ENCODE measurements around the gene TEX50. TPM values are rescaled to one million over a fixed set of nuclear protein-coding genes. Genes with fewer than 3 reads are reported as not detected.
"Not testable (repeated sequence)": the region's sequence is repeated elsewhere in the genome, so short reads cannot be mapped to it uniquely, and the experiment has no call there.

TEX50 gene
- polyA plus RNA-seq, 2 of the 4 experiments (the other 2 are of a cell fraction): not detected

- H3K4me3 ChIP-seq; FAIRE-seq; H3K9me3 ChIP-seq; ATAC-seq; DNase-seq (ENCODE audit: low read depth in 1 of 2, low spot score in 1 of 2); H3K27ac ChIP-seq; POLR2A ChIA-PET; CTCF ChIA-PET; H3K4me1 ChIP-seq; H3K4me2 ChIP-seq: not testable (repeated sequence)
- 70% methylated on average over 4 of the region's 4 CpGs for WGBS (ENCODE audit: missing lambda C conversion rate)
These were observed 48.7 kb downstream of the TEX50 start for GRCh38 chr1:173683838-173684237.

GRCh38 chr1:173685121-173685520, 50.0 kb downstream of the TEX50 start:
- FAIRE-seq; ATAC-seq; DNase-seq (ENCODE audit: low read depth in 1 of 2, low spot score in 1 of 2); H3K27ac ChIP-seq; H3K4me2 ChIP-seq; H3K4me3 ChIP-seq; H3K4me1 ChIP-seq; CTCF ChIA-PET; H3K9me3 ChIP-seq; POLR2A ChIA-PET: not testable (repeated sequence)
- WGBS (ENCODE audit: missing lambda C conversion rate): 51% methylated on average over 3 of the region's 3 CpGs

Other genes with a start within 250 kb of the TEX50 start
- gene PRDX6, start 158.0 kb upstream of the TEX50 start, polyA plus RNA-seq (2011; rRNA removed): 246 and 308 TPM in 2 replicates
- 246 to 251 TPM (median 250 TPM) in 3 replicates for gene PRDX6, start 158.0 kb upstream of the TEX50 start, polyA plus RNA-seq (2017; fragmentation: RNase III; extraction: RNeasy Plus Mini Kit Qiagen cat#74134 plus additional on column Dnase treatment)
- not detected in 2 replicates for gene SLC9C2, start 32.3 kb upstream of the TEX50 start, polyA plus RNA-seq (2011; rRNA removed)
- gene SLC9C2, start 32.3 kb upstream of the TEX50 start, polyA plus RNA-seq (2017; fragmentation: RNase III; extraction: RNeasy Plus Mini Kit Qiagen cat#74134 plus additional on column Dnase treatment): not detected in 3 replicates
- gene ANKRD45, start 34.5 kb downstream of the TEX50 start, polyA plus RNA-seq (2011; rRNA removed): 0.27 and 0.30 TPM in 2 replicates
- 0.14 to 0.18 TPM (median 0.15 TPM) in 3 replicates for gene ANKRD45, start 34.5 kb downstream of the TEX50 start, polyA plus RNA-seq (2017; fragmentation: RNase III; extraction: RNeasy Plus Mini Kit Qiagen cat#74134 plus additional on column Dnase treatment)
- gene KLHL20, start 79.6 kb downstream of the TEX50 start, polyA plus RNA-seq (2011; rRNA removed): 15.8 and 16.9 TPM in 2 replicates
- 11.4 to 12.5 TPM (median 12.0 TPM) in 3 replicates for gene KLHL20, start 79.6 kb downstream of the TEX50 start, polyA plus RNA-seq (2017; fragmentation: RNase III; extraction: RNeasy Plus Mini Kit Qiagen cat#74134 plus additional on column Dnase treatment)
- gene DARS2, start 189.3 kb downstream of the TEX50 start, polyA plus RNA-seq (2011; rRNA removed): 67.0 and 70.4 TPM in 2 replicates
- gene DARS2, start 189.3 kb downstream of the TEX50 start, polyA plus RNA-seq (2017; fragmentation: RNase III; extraction: RNeasy Plus Mini Kit Qiagen cat#74134 plus additional on column Dnase treatment): 42.9 to 43.3 TPM (median 43.1 TPM) in 3 replicates
- 15.6 and 20.2 TPM in 2 replicates for gene CENPL, start 189.5 kb downstream of the TEX50 start, polyA plus RNA-seq (2011; rRNA removed)
- 10.8 to 12.5 TPM (median 11.3 TPM) in 3 replicates for gene CENPL, start 189.5 kb downstream of the TEX50 start, polyA plus RNA-seq (2017; fragmentation: RNase III; extraction: RNeasy Plus Mini Kit Qiagen cat#74134 plus additional on column Dnase treatment)
- 1,735 and 1,903 TPM in 2 replicates for gene GAS5, start 232.7 kb downstream of the TEX50 start, polyA plus RNA-seq (2011; rRNA removed)
- 376 to 421 TPM (median 410 TPM) in 3 replicates for gene GAS5, start 232.7 kb downstream of the TEX50 start, polyA plus RNA-seq (2017; fragmentation: RNase III; extraction: RNeasy Plus Mini Kit Qiagen cat#74134 plus additional on column Dnase treatment)
- 3.0 TPM in 2 replicates for gene ZBTB37, start 233.0 kb downstream of the TEX50 start, polyA plus RNA-seq (2011; rRNA removed)
- 1.0 to 1.3 TPM (median 1.1 TPM) in 3 replicates for gene ZBTB37, start 233.0 kb downstream of the TEX50 start, polyA plus RNA-seq (2017; fragmentation: RNase III; extraction: RNeasy Plus Mini Kit Qiagen cat#74134 plus additional on column Dnase treatment)

Data from A549 (cell line).